IMR-90 (cell line): Measurements from ENCODE around the gene NBPF15. TPM values are rescaled to one million over a fixed set of nuclear protein-coding genes. Genes with fewer than 3 reads are reported as not detected.
A peak's percentile ranks its signal among the peaks of the same experiment; 100 is the strongest.
"Not testable (repeated sequence)": the region's sequence is repeated elsewhere in the genome, so short reads cannot be mapped to it uniquely, and the experiment has no call there.

Experiments
- ATAC-seq: fragments of 200-7000 bp; cut with Tn5 transposase; 2 replicates; pipeline ENCODE4 v1.9.1; 2020; ENCODE audit warnings: low read depth, mild to moderate bottlenecking, moderate library complexity
- BruUV-seq: library from RNA; stranded (reverse); fragments of 400-500 nt; replicated peaks from 2 replicates; lab custom pipeline; 2021; lab: Mats Ljungman, UMichigan
- CTCF ChIA-PET: fragments of 300-600 bp; formaldehyde crosslinking; extraction: SDS; loops from one replicate; lab custom pipeline; 2021; ENCODE audit warnings: antibody characterized with exemption; lab: Yijun Ruan, JAX
- POLR2A ChIA-PET: fragments of 300-600 bp; sonication (Branson Sonifier 250); formaldehyde crosslinking; loops from one replicate; lab custom pipeline; 2022; ENCODE audit warnings: antibody characterized with exemption; ENCODE audit not compliant: unreplicated experiment; lab: Charles Lee
- DNase-seq: peaks from one replicate; pipeline ENCODE4 v3.0.0; 2013
- H2AFZ ChIP-seq: replicated peaks from 2 replicates; pipeline ENCODE3; 2013; ENCODE audit warnings: low read length, mild to moderate bottlenecking; ENCODE audit not compliant: poor library complexity
- H2AK5ac ChIP-seq: 2 replicates; pipeline ENCODE4 v1.6.1; 2013; ENCODE audit warnings: low read depth, low read length, inconsistent platforms
- H2AK9ac ChIP-seq: replicated peaks from 2 replicates; pipeline ENCODE3; 2013; ENCODE audit warnings: mild to moderate bottlenecking, low read depth, low read length, moderate library complexity; ENCODE audit not compliant: poor library complexity
- H2BK120ac ChIP-seq: 2 replicates; pipeline ENCODE4 v1.6.1; 2013; ENCODE audit warnings: low read depth, low read length, inconsistent platforms
- H2BK15ac ChIP-seq: 3 replicates; pipeline ENCODE4 v1.6.1; 2013; ENCODE audit warnings: low read depth, low read length, inconsistent platforms
- H2BK20ac ChIP-seq: 2 replicates; pipeline ENCODE4 v1.6.1; 2013; ENCODE audit warnings: low read depth, mild to moderate bottlenecking, inconsistent platforms, low read length, moderate library complexity
- H2BK5ac ChIP-seq: 2 replicates; pipeline ENCODE4 v1.6.1; 2013; ENCODE audit warnings: mild to moderate bottlenecking, low read depth, low read length, inconsistent platforms; ENCODE audit not compliant: poor library complexity, severe bottlenecking
- H3K14ac ChIP-seq: replicated peaks from 2 replicates; pipeline ENCODE4 v1.6.1; 2013; ENCODE audit warnings: low read depth, low read length, inconsistent platforms
- H3K18ac ChIP-seq: 2 replicates; pipeline ENCODE4 v1.6.1; 2013; ENCODE audit warnings: low read depth, low read length, control low read depth
- H3K23ac ChIP-seq: 2 replicates; pipeline ENCODE4 v1.6.1; 2013; ENCODE audit warnings: low read depth, low read length, inconsistent platforms
- H3K27ac ChIP-seq: 2 replicates; pipeline ENCODE4 v1.5.1; 2013; ENCODE audit warnings: mild to moderate bottlenecking, control low read depth, low read length; ENCODE audit not compliant: insufficient read depth
- H3K27me3 ChIP-seq: 2 replicates; pipeline ENCODE4 v1.6.1; 2013; ENCODE audit warnings: low read length; ENCODE audit not compliant: control insufficient read depth, insufficient read depth
- H3K36me3 ChIP-seq: 2 replicates; pipeline ENCODE4 v1.6.1; 2013; ENCODE audit warnings: low read length, mixed read lengths; ENCODE audit not compliant: control insufficient read depth, insufficient read depth
- H3K4ac ChIP-seq: 2 replicates; pipeline ENCODE4 v1.6.1; 2013; ENCODE audit warnings: low read depth, low read length, inconsistent platforms
- H3K4me1 ChIP-seq: 2 replicates; pipeline ENCODE4 v1.6.1; 2013; ENCODE audit warnings: low read length, mixed read lengths; ENCODE audit not compliant: control insufficient read depth, insufficient read depth
- H3K4me2 ChIP-seq: 2 replicates; pipeline ENCODE4 v1.6.1; 2013; ENCODE audit warnings: low read depth, mild to moderate bottlenecking, control low read depth, low read length, moderate library complexity
- H3K4me3 ChIP-seq: 2 replicates; pipeline ENCODE4 v1.5.1; 2013; ENCODE audit warnings: low read depth, mild to moderate bottlenecking, control low read depth, low read length, moderate library complexity; ENCODE audit not compliant: insufficient read depth
- H3K56ac ChIP-seq: 2 replicates; pipeline ENCODE4 v1.6.1; 2013; ENCODE audit warnings: low read length, inconsistent platforms; ENCODE audit not compliant: insufficient read depth; ENCODE audit errors: extremely low read depth
- H3K79me1 ChIP-seq, 2 experiments: 2 replicates each; pipeline ENCODE4 v1.6.1; 2013; ENCODE audit warnings: low read length in 2 of 2, inconsistent platforms in 1 of 2, low read depth in 1 of 2
- H3K9ac ChIP-seq: 2 replicates; pipeline ENCODE4 v1.6.1; 2013; ENCODE audit warnings: low read depth, low read length, control low read depth
- H3K9me1 ChIP-seq: 2 replicates; pipeline ENCODE4 v1.6.1; 2013; ENCODE audit warnings: low read length, inconsistent platforms; ENCODE audit not compliant: insufficient read depth
- H3K9me3 ChIP-seq: 2 replicates; pipeline ENCODE4 v1.6.1; 2013; ENCODE audit warnings: low read length; ENCODE audit not compliant: control insufficient read depth, insufficient read depth
- H4K20me1 ChIP-seq: 2 replicates; pipeline ENCODE4 v1.6.1; 2013; ENCODE audit warnings: low read length, inconsistent platforms; ENCODE audit not compliant: insufficient read depth
- H4K5ac ChIP-seq: 2 replicates; pipeline ENCODE4 v1.6.1; 2013; ENCODE audit warnings: mild to moderate bottlenecking, low read depth, low read length, control low read depth
- H4K8ac ChIP-seq, 2 experiments: 2 replicates each; pipeline ENCODE4 v1.6.1; 2013; ENCODE audit warnings: low read depth in 2 of 2, low read length in 2 of 2, control low read depth in 1 of 2, inconsistent platforms in 1 of 2
- H4K91ac ChIP-seq: 2 replicates; pipeline ENCODE4 v1.6.1; 2013; ENCODE audit warnings: low read depth, low read length, inconsistent platforms; ENCODE audit not compliant: insufficient read depth
- WGBS, 2 experiments: methylation state at CpG; one replicate each; pipeline versions ENCODE4 v1.1.5 to v1.1.7; 2013; ENCODE audit warnings: missing lambda C conversion rate in 2 of 2; ENCODE audit not compliant: insufficient read length in 1 of 2; ENCODE audit errors: extremely low coverage in 2 of 2; 5-methylcytosine and 5-hydroxymethylcytosine counted together
- dilution Hi-C: fragments of 300-500 bp; cut with HindIII; formaldehyde crosslinking; loops from one replicate; pipeline ENCODE4 v1.14.3; 2018; ENCODE audit warnings: low sequenced_read_pairs; ENCODE audit not compliant: unreplicated experiment
- in situ Hi-C: fragments of 300-500 bp; cut with MboI; formaldehyde crosslinking; loops from 3 replicates; pipeline ENCODE4 v1.14.3; 2019; ENCODE audit warnings: low sequenced_read_pairs, inconsistent platforms, mixed read lengths
- intact Hi-C: fragments of 100-400 bp; cut with micrococcal nuclease; formaldehyde crosslinking; loops from 2 replicates; pipeline ENCODE4 v1.10.0; 2022
- polyA plus RNA-seq, 3 experiments: library from polyadenylated mRNA; depleted of rRNA; stranded (reverse); fragments of >200 nt; gene quantifications; 2 replicates each; pipeline ENCODE4 v1.2.3, GENCODE V29; 2012; ENCODE audit warnings: low replicate concordance in 1 of 3
- total RNA-seq: library from RNA; depleted of rRNA; stranded (reverse); fragments of >200 nt; gene quantifications from 2 replicates; pipeline ENCODE4 v1.2.3, GENCODE V29; 2012

NBPF15 gene
- total and polyA plus RNA-seq, 2 of the 4 experiments (the other 2 are of a cell fraction) = 31.0 to 42.7 TPM

DNA sequence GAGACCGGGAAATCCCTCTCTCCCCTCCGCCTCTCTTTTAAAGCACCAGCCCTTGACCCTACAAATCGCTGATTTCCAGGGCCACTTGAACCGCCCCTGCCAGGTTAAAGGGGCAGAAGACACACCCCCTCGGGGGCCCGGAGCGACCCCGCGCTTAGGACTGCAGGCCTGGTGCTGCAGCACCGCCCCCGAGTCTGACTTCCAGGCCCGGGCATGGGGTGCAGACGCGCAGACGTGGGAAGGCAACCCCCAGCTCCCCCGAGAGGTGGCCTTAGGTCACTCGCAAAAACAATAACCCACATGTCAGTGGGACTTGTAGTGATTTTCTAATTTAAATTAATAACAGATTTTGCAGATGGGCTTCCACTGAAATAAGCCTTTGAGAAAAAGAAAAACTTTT, 309 bp upstream of the NBPF15 start:
- DNase-seq, H2AFZ ChIP-seq, H4K8ac ChIP-seq, dilution Hi-C loops, H3K9me1 ChIP-seq, H4K5ac ChIP-seq, H3K23ac ChIP-seq, H2BK5ac ChIP-seq, H2BK15ac ChIP-seq, H3K9ac ChIP-seq, H3K36me3 ChIP-seq, CTCF ChIA-PET, in situ Hi-C loops, BruUV-seq, H3K4me1 ChIP-seq, POLR2A ChIA-PET, H2AK5ac ChIP-seq, H3K4me2 ChIP-seq, H3K27ac ChIP-seq, H4K20me1 ChIP-seq, H3K4me3 ChIP-seq, H4K91ac ChIP-seq, H3K56ac ChIP-seq, H2AK9ac ChIP-seq, H2BK120ac ChIP-seq, H3K4ac ChIP-seq, H3K9me3 ChIP-seq, intact Hi-C loops, H3K79me1 ChIP-seq, H3K18ac ChIP-seq, H2BK20ac ChIP-seq, H3K27me3 ChIP-seq, H3K14ac ChIP-seq: not testable (repeated sequence)
- ATAC-seq = peak; percentile 24
- WGBS, 2 experiments = no CpG with 5 or more reads among the region's 17 CpGs

DNA sequence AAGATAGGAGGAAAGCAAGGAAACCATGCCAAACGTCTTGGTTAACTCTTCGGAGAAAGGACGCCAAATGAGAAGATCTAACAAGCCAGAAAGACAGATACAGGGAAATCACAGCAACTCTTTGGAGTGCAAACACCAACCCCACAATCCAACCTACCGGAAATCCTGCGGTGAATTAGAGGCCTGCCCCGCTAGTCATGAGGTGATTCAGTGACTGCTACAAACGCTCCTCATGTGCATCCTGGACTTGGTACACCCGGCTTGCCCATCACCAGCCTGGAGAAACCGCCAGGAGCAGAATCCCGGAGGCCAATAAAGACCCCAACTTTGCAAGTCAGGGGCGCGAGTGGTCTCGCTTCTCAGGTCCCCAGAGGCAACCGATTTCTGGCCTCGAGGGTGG, 783 bp downstream of the NBPF15 start:
- dilution Hi-C loops, in situ Hi-C loops, H3K14ac ChIP-seq, H3K9me1 ChIP-seq, H4K8ac ChIP-seq, H3K56ac ChIP-seq, H2BK20ac ChIP-seq, H3K9me3 ChIP-seq, DNase-seq, H2AFZ ChIP-seq, POLR2A ChIA-PET, H2AK9ac ChIP-seq, H3K4me1 ChIP-seq, H3K4ac ChIP-seq, H3K27me3 ChIP-seq, H3K36me3 ChIP-seq, H2BK15ac ChIP-seq, intact Hi-C loops, H2AK5ac ChIP-seq, H4K5ac ChIP-seq, H3K23ac ChIP-seq, H3K18ac ChIP-seq, BruUV-seq, H4K20me1 ChIP-seq, H3K9ac ChIP-seq, H2BK5ac ChIP-seq, H4K91ac ChIP-seq, CTCF ChIA-PET, H3K79me1 ChIP-seq, H2BK120ac ChIP-seq: not testable (repeated sequence)
- H3K27ac ChIP-seq = peak overlapping the region; percentile 79
- peak overlapping the region; percentile 72 for H3K4me2 ChIP-seq
- no CpG with 5 or more reads among the region's 15 CpGs for WGBS, 2 experiments
- H3K4me3 ChIP-seq = peak overlapping the region; percentile 88
- ATAC-seq = peak; percentile 61
